ENCODE data around the gene PRRC2C.
"Not testable (repeated sequence)": the region's sequence is repeated elsewhere in the genome, so short reads cannot be mapped to it uniquely, and the experiment has no call there.

PRRC2C gene

GRCh38 chr1:171583591-171584201, 98.4 kb downstream of the PRRC2C start:
- no peak for DNase-seq

- DNase-seq, result no peak
These were observed 100.4 kb downstream of the PRRC2C start for GRCh38 chr1:171585715-171586114.

GRCh38 chr1:171588230-171588629, 102.9 kb downstream of the PRRC2C start:
- DNase-seq, result peak in 2 of 51 donors; percentile 4 to 16

GRCh38 chr1:171590022-171590421, 104.7 kb downstream of the PRRC2C start:
- no peak for DNase-seq

GRCh38 chr1:171595324-171595723, 110.0 kb downstream of the PRRC2C start:
- DNase-seq, result no peak

- no peak for DNase-seq
These were observed 110.8 kb downstream of the PRRC2C start for GRCh38 chr1:171596119-171596518.

GRCh38 chr1:171596705-171597104, 111.4 kb downstream of the PRRC2C start:
- no peak for DNase-seq

- DNase-seq, result no peak
These were observed 111.9 kb downstream of the PRRC2C start for GRCh38 chr1:171597203-171597602.

- not testable (repeated sequence) for DNase-seq
These were observed 115.0 kb downstream of the PRRC2C start for GRCh38 chr1:171600310-171600709.

- no peak for DNase-seq
These were observed 115.5 kb downstream of the PRRC2C start for GRCh38 chr1:171600862-171601261.

GRCh38 chr1:171603042-171603441, 117.7 kb downstream of the PRRC2C start:
- DNase-seq, result peak in 1 of 51 donors; percentile 8

- DNase-seq, result peak in 11 of 51 donors; percentile 1 to 31 (median 8)
These were observed 121.1 kb downstream of the PRRC2C start for GRCh38 chr1:171606402-171606941.

GRCh38 chr1:171610385-171610784, 125.1 kb downstream of the PRRC2C start:
- DNase-seq, result no peak

- no peak for DNase-seq
These were observed 126.0 kb downstream of the PRRC2C start for GRCh38 chr1:171611306-171611705.

GRCh38 chr1:171613282-171613681, 128.0 kb downstream of the PRRC2C start:
- no peak for DNase-seq

GRCh38 chr1:171615122-171615906, 130.0 kb downstream of the PRRC2C start:
- not testable (repeated sequence) for DNase-seq

GRCh38 chr1:171616586-171616985, 131.3 kb downstream of the PRRC2C start:
- DNase-seq, result no peak

GRCh38 chr1:171622152-171622462, 136.8 kb downstream of the PRRC2C start, which contains the start of gene MYOCOS:
Gene MYOCOS, plus strand, starts transcription at chr1:171622243. Its CDS starts 1,641 bp downstream, at chr1:171623884.
- no peak for DNase-seq

GRCh38 chr1:171623651-171624331, 138.5 kb downstream of the PRRC2C start:
- DNase-seq, result no peak

- no peak for DNase-seq
These were observed 139.9 kb downstream of the PRRC2C start for GRCh38 chr1:171625225-171625624.

GRCh38 chr1:171627020-171627419, 141.7 kb downstream of the PRRC2C start:
- no peak for DNase-seq

- no peak for DNase-seq
These were observed 142.9 kb downstream of the PRRC2C start for GRCh38 chr1:171628225-171628624.
